ENCODE data around the gene CDO1.
"Not testable (repeated sequence)": the region's sequence is repeated elsewhere in the genome, so short reads cannot be mapped to it uniquely, and the experiment has no call there.

CDO1 gene

GRCh38 chr5:115829913-115830312 lies 13.5 kb upstream of the CDO1 start:
- no peak for DNase-seq

- no peak for DNase-seq
Observed at GRCh38 chr5:115825948-115826347, 9.5 kb upstream of the CDO1 start.

- not testable (repeated sequence) for DNase-seq
Observed at GRCh38 chr5:115824983-115825382, 8.5 kb upstream of the CDO1 start.

GRCh38 chr5:115820846-115821245 lies 4.4 kb upstream of the CDO1 start:
- DNase-seq = no peak

- DNase-seq = no peak
Observed at GRCh38 chr5:115818821-115819220, 2.4 kb upstream of the CDO1 start.

- no peak for DNase-seq
Observed at GRCh38 chr5:115817386-115817785, 927 bp upstream of the CDO1 start.

GRCh38 chr5:115815693-115816225 lies 700 bp downstream of the CDO1 start:
- peak; percentile 23 to 25 for DNase-seq

GRCh38 chr5:115815006-115815692 lies 1.3 kb downstream of the CDO1 start:
- no peak for DNase-seq

- peak; percentile 25 to 26 for DNase-seq
Observed at GRCh38 chr5:115813719-115814118, 2.7 kb downstream of the CDO1 start.

- DNase-seq = no peak
Observed at GRCh38 chr5:115812372-115812771, 4.1 kb downstream of the CDO1 start.

- DNase-seq = no peak
Observed at GRCh38 chr5:115811406-115811805, 5.1 kb downstream of the CDO1 start.

- no peak for DNase-seq
Observed at GRCh38 chr5:115810761-115811160, 5.7 kb downstream of the CDO1 start.

GRCh38 chr5:115809946-115810345 lies 6.5 kb downstream of the CDO1 start:
- no peak for DNase-seq

GRCh38 chr5:115808066-115808465 lies 8.4 kb downstream of the CDO1 start:
- not testable (repeated sequence) for DNase-seq

GRCh38 chr5:115807654-115808052 lies 8.8 kb downstream of the CDO1 start:
- DNase-seq = no peak

- no peak for DNase-seq
Observed at GRCh38 chr5:115806986-115807653, 9.3 kb downstream of the CDO1 start.

- DNase-seq = no peak
Observed at GRCh38 chr5:115801984-115802383, 14.5 kb downstream of the CDO1 start.

- DNase-seq = no peak
Observed at GRCh38 chr5:115801152-115801551, 15.3 kb downstream of the CDO1 start.

- no peak for DNase-seq
Observed at GRCh38 chr5:115800108-115800507, 16.4 kb downstream of the CDO1 start.

- no peak for DNase-seq
Observed at GRCh38 chr5:115798252-115798651, 18.2 kb downstream of the CDO1 start.

- no peak for DNase-seq
Observed at GRCh38 chr5:115796656-115797055, 19.8 kb downstream of the CDO1 start.

GRCh38 chr5:115795700-115796099 lies 20.8 kb downstream of the CDO1 start:
- no peak for DNase-seq

- no peak for DNase-seq
Observed at GRCh38 chr5:115788440-115788839, 28.0 kb downstream of the CDO1 start.

GRCh38 chr5:115787426-115787825 lies 29.0 kb downstream of the CDO1 start:
- no peak for DNase-seq
